HFF-Myc (cell line): ENCODE results near the gene DPP10.

Experiments used
- DNase-seq: peaks from one replicate; pipeline ENCODE4 v3.0.0-alpha.2; 2011; ENCODE audit warnings: low read depth; ENCODE audit errors: extremely low read depth
- H3K4me3 ChIP-seq: replicated peaks from 2 replicates; pipeline ENCODE4 v1.5.1; 2011; ENCODE audit warnings: low read depth, mild to moderate bottlenecking, control low read depth, low read length
- TF ChIP-seq, protein P1 (sequence below): IDR thresholded peaks from 2 replicates; pipeline ENCODE4 v1.5.1; 2012; ENCODE audit warnings: mild to moderate bottlenecking, low read depth, low read length, control low read depth; ENCODE audit errors: missing control alignments

DPP10 gene

DNA sequence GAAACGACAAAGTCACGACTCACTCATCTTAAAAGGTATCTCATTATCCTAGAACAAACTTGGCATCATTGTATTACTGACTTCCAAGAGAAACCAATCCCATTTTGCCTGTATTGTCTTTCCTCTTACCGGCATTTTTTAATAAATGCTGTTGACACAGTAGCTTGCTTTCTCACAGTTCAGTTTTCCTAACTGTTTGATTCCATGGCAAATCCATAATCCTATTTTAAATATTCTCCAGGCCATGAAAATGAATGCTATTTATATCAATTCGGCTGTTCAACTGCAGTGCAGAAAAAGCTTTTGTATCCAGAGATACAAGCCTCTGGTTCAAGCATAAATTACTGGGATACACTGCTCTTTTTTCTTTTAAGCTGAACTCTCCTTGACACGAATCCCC, 1241.9 kb downstream of the DPP10 start:
- TF ChIP-seq, protein P1, sequence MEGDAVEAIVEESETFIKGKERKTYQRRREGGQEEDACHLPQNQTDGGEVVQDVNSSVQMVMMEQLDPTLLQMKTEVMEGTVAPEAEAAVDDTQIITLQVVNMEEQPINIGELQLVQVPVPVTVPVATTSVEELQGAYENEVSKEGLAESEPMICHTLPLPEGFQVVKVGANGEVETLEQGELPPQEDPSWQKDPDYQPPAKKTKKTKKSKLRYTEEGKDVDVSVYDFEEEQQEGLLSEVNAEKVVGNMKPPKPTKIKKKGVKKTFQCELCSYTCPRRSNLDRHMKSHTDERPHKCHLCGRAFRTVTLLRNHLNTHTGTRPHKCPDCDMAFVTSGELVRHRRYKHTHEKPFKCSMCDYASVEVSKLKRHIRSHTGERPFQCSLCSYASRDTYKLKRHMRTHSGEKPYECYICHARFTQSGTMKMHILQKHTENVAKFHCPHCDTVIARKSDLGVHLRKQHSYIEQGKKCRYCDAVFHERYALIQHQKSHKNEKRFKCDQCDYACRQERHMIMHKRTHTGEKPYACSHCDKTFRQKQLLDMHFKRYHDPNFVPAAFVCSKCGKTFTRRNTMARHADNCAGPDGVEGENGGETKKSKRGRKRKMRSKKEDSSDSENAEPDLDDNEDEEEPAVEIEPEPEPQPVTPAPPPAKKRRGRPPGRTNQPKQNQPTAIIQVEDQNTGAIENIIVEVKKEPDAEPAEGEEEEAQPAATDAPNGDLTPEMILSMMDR = no peak
- no peak for DNase-seq
- H3K4me3 ChIP-seq = no peak overlapping the region

DNA sequence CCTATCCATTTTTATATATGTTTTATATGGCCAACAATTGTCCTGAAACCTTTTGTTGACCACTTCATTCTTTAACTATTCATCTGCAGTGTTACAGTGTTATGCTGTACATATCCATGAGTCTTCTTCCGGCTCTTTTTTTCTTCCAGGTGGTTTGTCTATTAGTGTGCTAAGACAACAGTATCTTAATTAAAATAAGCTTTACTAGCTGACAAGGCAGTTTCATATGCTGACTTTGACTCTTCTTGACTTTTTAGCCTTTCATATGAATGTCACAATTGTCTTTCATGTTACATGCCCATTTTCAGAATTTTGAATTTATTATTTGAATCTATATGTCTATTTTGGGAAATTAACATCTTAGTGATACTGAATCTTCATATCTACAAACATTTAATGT, 1249.0 kb downstream of the DPP10 start:
- H3K4me3 ChIP-seq = no peak overlapping the region
- TF ChIP-seq, protein P1 = no peak
- DNase-seq = no peak

DNA sequence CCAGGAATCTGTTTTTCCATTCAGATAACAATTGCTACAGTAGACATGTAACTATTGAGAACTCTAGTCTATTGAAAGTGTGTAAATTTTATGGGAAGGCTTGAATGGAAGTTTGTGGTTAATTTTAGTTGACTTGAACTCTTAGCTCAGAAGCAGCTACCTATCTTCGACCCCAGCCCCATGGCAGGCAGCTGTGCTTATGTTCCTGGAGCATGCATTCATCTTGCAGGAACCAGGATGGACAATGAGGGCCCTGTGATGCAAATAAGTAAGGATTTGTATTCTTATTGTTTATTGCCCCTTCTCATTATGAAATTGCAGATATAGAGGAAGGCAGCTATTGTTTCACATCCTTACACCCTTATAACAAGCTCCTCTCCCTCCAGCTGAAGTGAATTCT, 1252.2 kb downstream of the DPP10 start:
- no peak for DNase-seq
- H3K4me3 ChIP-seq = no peak overlapping the region
- TF ChIP-seq, protein P1 = no peak

DNA sequence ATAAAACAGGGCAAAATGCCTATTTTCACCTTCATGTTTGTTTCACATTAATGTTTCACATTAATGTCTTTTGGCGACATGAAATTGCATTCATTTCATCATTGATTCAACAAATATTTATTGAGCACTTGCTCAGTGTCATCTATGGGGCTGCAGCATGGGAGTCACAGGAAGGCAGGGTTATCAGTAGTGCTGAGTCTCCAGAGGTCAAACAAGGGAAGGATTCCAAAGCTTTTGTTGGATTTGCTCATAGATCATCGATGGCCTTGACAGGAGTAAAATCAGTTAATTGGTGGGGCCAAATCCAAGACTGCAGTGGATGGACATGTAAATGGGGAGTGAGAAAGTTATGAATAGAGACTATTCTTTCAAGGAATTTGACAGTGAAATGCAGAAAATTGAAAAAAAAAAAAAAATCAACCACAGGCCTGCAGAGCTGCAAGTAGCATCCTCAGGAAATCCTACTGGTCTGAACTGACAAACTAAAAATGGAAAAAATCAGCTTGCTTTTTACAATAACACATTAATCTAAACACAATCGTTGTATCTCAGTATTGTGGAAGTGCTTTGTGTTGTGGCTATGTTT, 1290.8 kb downstream of the DPP10 start:
- TF ChIP-seq, protein P1 = no peak
- H3K4me3 ChIP-seq = no peak overlapping the region
- no peak for DNase-seq

DNA sequence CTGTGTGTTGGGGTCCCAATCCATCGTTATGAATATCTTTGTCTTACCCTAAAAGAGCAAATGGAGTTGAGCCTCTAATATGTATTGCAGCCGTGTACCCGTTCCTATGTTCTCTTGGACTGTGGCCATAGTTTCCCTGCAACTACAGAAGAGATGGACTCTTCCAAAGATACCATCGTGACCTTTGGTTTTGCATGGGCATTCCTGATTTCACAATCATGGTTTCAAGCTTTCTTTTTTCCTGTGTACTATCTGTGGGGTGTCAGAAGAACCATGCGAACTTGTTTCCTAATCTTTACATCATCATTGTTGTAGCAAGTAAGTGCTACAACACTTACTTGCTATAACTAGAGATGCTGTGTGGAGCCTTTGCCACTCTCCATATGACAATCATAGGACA, 1295.7 kb downstream of the DPP10 start:
- no peak overlapping the region for H3K4me3 ChIP-seq
- DNase-seq = no peak
- TF ChIP-seq, protein P1 = no peak

DNA sequence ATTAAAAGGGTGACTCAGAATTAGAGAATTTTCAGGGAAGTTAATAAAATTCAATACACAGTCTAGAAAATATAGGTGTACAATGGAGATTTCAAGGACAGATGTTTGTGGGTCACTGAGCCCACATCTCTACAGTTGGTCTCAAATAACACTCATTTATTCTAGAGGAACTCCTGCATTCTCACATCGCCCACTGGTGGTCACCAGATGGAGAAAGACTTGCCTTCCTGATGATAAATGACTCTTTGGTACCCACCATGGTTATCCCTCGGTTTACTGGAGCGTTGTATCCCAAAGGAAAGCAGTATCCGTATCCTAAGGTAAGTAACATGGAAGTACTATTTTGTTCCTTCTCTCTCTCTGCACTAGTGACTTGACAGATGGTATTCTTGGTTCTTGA, 1297.1 kb downstream of the DPP10 start:
- no peak overlapping the region for H3K4me3 ChIP-seq
- TF ChIP-seq, protein P1 = no peak
- DNase-seq = no peak

DNA sequence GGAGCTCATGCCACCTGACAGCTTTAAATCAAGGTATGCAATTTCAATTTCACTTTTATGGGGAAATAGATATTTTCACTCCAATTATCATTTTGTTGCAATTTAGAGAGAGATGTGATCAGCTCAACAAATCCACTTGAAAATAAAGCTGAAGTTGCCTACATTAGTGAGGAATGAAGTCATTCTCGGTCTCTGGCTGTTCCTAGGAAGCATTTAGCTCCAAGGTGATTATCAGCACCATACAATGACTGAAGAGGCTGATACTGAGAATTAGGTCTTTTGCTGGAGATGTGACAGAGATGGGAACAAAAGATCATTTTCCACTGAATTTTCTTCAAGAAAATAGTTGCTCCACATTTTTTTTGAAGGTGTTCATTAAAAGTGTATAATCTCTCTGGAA, 1303.7 kb downstream of the DPP10 start:
- DNase-seq = no peak
- TF ChIP-seq, protein P1 = no peak
- H3K4me3 ChIP-seq = no peak overlapping the region
